Measurements from ENCODE around the gene LCE2B. TPM values are rescaled to one million over a fixed set of nuclear protein-coding genes. Genes with fewer than 3 reads are reported as not detected.
A peak's percentile ranks its signal among the peaks of the same experiment; 100 is the strongest.

The LCE2B gene
- polyA plus RNA-seq, 3 donors: not detected

GRCh38 chr1:152646656-152647055 is 39.3 kb upstream of the LCE2B start:
- H3K27me3 ChIP-seq (ENCODE audit: control insufficient read depth in 2 of 2, insufficient read depth in 2 of 2, low read length in 2 of 2): no peaks in the 10 kb centered on the region
- no peaks in the 10 kb centered on the region for H3K9me3 ChIP-seq (replicated peaks in 1 of 2; ENCODE audit: control insufficient read depth in 1 of 2, insufficient read depth in 1 of 2, low read length in 2 of 2)
- no peaks in the 10 kb centered on the region for H3K9me3 Mint-ChIP-seq
- H3K4me1 ChIP-seq (ENCODE audit: control insufficient read depth in 1 of 2, insufficient read depth in 2 of 2, low read length in 2 of 2): no peaks in the 10 kb centered on the region
- H3K27ac ChIP-seq (ENCODE audit: low read depth in 1 of 2, low read length in 2 of 2): no peak overlapping the region
- H2AFZ ChIP-seq (ENCODE audit: insufficient read depth, low read depth, low read length, poor library complexity, severe bottlenecking): no peak overlapping the region
- H4K20me1 ChIP-seq (ENCODE audit: insufficient read depth, low read length): no peaks in the 10 kb centered on the region
- no peak overlapping the region for H3K4me3 Mint-ChIP-seq
- H3K4me1 Mint-ChIP-seq: no peaks in the 10 kb centered on the region
- H3K27me3 Mint-ChIP-seq (ENCODE audit: low read depth in 3 of 3): peaks cover 5 to 11% (median 6%) of the 10 kb centered on the region in 3 donors
- no peaks in the 10 kb centered on the region for H3K36me3 ChIP-seq (replicated peaks in 1 of 2; ENCODE audit: control insufficient read depth in 1 of 2, insufficient read depth in 2 of 2, low read length in 2 of 2)
- no peak overlapping the region for H3K27ac Mint-ChIP-seq
- no peaks in the 10 kb centered on the region for H3K79me2 ChIP-seq (ENCODE audit: insufficient read depth, low read length)
- H3K36me3 Mint-ChIP-seq: no peaks in the 10 kb centered on the region
- intact Hi-C loops (cut with micrococcal nuclease): no loop called here
- no peak overlapping the region for H3K4me3 ChIP-seq (replicated peaks in 1 of 3; ENCODE audit: low read depth in 2 of 3, low read length in 3 of 3)
- TF ChIP-seq, protein P1, sequence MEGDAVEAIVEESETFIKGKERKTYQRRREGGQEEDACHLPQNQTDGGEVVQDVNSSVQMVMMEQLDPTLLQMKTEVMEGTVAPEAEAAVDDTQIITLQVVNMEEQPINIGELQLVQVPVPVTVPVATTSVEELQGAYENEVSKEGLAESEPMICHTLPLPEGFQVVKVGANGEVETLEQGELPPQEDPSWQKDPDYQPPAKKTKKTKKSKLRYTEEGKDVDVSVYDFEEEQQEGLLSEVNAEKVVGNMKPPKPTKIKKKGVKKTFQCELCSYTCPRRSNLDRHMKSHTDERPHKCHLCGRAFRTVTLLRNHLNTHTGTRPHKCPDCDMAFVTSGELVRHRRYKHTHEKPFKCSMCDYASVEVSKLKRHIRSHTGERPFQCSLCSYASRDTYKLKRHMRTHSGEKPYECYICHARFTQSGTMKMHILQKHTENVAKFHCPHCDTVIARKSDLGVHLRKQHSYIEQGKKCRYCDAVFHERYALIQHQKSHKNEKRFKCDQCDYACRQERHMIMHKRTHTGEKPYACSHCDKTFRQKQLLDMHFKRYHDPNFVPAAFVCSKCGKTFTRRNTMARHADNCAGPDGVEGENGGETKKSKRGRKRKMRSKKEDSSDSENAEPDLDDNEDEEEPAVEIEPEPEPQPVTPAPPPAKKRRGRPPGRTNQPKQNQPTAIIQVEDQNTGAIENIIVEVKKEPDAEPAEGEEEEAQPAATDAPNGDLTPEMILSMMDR (IDR thresholded peaks at IDR 0.05): no peak
- no peak overlapping the region for H3K4me2 ChIP-seq (replicated peaks; ENCODE audit: extremely low read depth, low read length, poor library complexity, severe bottlenecking)
- no peak for DNase-seq
- H3K9ac ChIP-seq (ENCODE audit: insufficient read depth, low read length, poor library complexity, severe bottlenecking): no peak overlapping the region

DNA sequence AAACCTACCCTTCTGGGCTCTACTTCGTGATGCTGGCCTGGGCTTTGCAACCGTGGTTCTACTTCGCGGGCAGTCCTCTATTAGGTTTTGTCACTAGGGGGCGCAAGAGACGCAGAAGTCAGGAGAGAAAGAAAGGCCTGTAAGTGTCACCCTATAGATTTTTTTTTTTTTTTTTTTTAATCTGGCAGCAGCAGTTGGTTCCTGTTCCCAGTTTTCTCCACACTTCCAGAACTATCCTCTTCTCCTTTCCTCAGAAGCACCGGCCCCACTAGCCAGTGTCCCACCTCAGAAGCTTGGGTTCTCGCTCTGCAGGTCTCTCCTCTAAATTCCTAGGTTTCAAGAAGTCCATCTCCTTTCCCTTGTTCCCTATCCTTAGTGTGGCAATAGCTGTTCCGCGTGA is 31.8 kb upstream of the LCE2B start:
- Histone ChIP-seq H3K36me3 (replicated peaks in 1 of 2; ENCODE audit: control insufficient read depth in 1 of 2, insufficient read depth in 2 of 2, low read length in 2 of 2) (no peaks in the 10 kb centered on the region), H3K27ac (ENCODE audit: low read depth in 1 of 2, low read length in 2 of 2) (no peak overlapping the region), H3K4me1 (ENCODE audit: control insufficient read depth in 1 of 2, insufficient read depth in 2 of 2, low read length in 2 of 2) (no peaks in the 10 kb centered on the region), H2AFZ (ENCODE audit: insufficient read depth, low read depth, low read length, poor library complexity, severe bottlenecking) (peak overlapping the region; percentile 26), H3K4me3 (replicated peaks in 1 of 3; ENCODE audit: low read depth in 2 of 3, low read length in 3 of 3) (no peak overlapping the region), H3K79me2 (ENCODE audit: insufficient read depth, low read length) (no peaks in the 10 kb centered on the region), H4K20me1 (ENCODE audit: insufficient read depth, low read length) (no peaks in the 10 kb centered on the region), H3K9ac (ENCODE audit: insufficient read depth, low read length, poor library complexity, severe bottlenecking) (no peak overlapping the region), H3K9me3 (replicated peaks in 1 of 2; ENCODE audit: control insufficient read depth in 1 of 2, insufficient read depth in 1 of 2, low read length in 2 of 2) (no peaks in the 10 kb centered on the region), H3K4me2 (replicated peaks; ENCODE audit: extremely low read depth, low read length, poor library complexity, severe bottlenecking) (no peak overlapping the region), H3K27me3 (ENCODE audit: control insufficient read depth in 2 of 2, insufficient read depth in 2 of 2, low read length in 2 of 2) (no peaks in the 10 kb centered on the region)
- WGBS (ENCODE audit: insufficient coverage): 55% methylated on average over 2 of the region's 10 CpGs
- intact Hi-C loops (cut with micrococcal nuclease): no loop called here
- Mint-ChIP-seq H3K9me3 (no peaks in the 10 kb centered on the region), H3K36me3 (no peaks in the 10 kb centered on the region), H3K27me3 (ENCODE audit: low read depth in 3 of 3) (peaks cover 6 to 14% (median 12%) of the 10 kb centered on the region in 3 donors), H3K4me3 (peak overlapping the region in 1 of 2 donors; percentile 17), H3K27ac (peak overlapping the region in 1 of 7 donors; percentile 31), H3K4me1 (peaks cover 3% of the 10 kb centered on the region)
- peak; percentile 11 to 31 (median 22) for DNase-seq
- TF ChIP-seq, protein P1 (IDR thresholded peaks at IDR 0.05): peak; percentile 79
